ENCODE measurements around the gene WWOX.

The WWOX gene

GRCh38 chr16:78982096-78982744 lies 882.8 kb downstream of the WWOX start:
- no peak for DNase-seq (ENCODE audit: low read depth)
- no peak overlapping the region for H3K4me3 ChIP-seq (ENCODE audit: low read length)
- H3K4me1 ChIP-seq (ENCODE audit: control insufficient read depth, insufficient read depth, low read length): peaks cover 21% of the 10 kb centered on the region
- H3K36me3 ChIP-seq (ENCODE audit: control insufficient read depth, insufficient read depth, low read length, severe bottlenecking): no peaks in the 10 kb centered on the region
- H3K27me3 ChIP-seq (replicated peaks; ENCODE audit: control insufficient read depth, insufficient read depth, low read length): no peaks in the 10 kb centered on the region
- peak overlapping the region; percentile 0 for H3K9ac ChIP-seq (ENCODE audit: low read length)
- H3K9me3 ChIP-seq (ENCODE audit: control insufficient read depth, low read length): peaks cover 4% of the 10 kb centered on the region

GRCh38 chr16:78984324-78984723 lies 884.9 kb downstream of the WWOX start:
- Histone ChIP-seq H3K9me3 (ENCODE audit: control insufficient read depth, low read length) (peaks cover 4% of the 10 kb centered on the region), H3K9ac (ENCODE audit: low read length) (no peak overlapping the region), H3K4me3 (ENCODE audit: low read length) (no peak overlapping the region), H3K4me1 (ENCODE audit: control insufficient read depth, insufficient read depth, low read length) (peaks cover 21% of the 10 kb centered on the region), H3K27me3 (replicated peaks; ENCODE audit: control insufficient read depth, insufficient read depth, low read length) (no peaks in the 10 kb centered on the region), H3K36me3 (ENCODE audit: control insufficient read depth, insufficient read depth, low read length, severe bottlenecking) (no peaks in the 10 kb centered on the region)
- DNase-seq (ENCODE audit: low read depth): no peak

- no peaks in the 10 kb centered on the region for H3K27me3 ChIP-seq (replicated peaks; ENCODE audit: control insufficient read depth, insufficient read depth, low read length)
- peaks cover 21% of the 10 kb centered on the region for H3K4me1 ChIP-seq (ENCODE audit: control insufficient read depth, insufficient read depth, low read length)
- H3K9me3 ChIP-seq (ENCODE audit: control insufficient read depth, low read length): peaks cover 4% of the 10 kb centered on the region
- no peak overlapping the region for H3K9ac ChIP-seq (ENCODE audit: low read length)
- no peaks in the 10 kb centered on the region for H3K36me3 ChIP-seq (ENCODE audit: control insufficient read depth, insufficient read depth, low read length, severe bottlenecking)
- no peak for DNase-seq (ENCODE audit: low read depth)
- H3K4me3 ChIP-seq (ENCODE audit: low read length): peak overlapping the region; percentile 42
Measured at GRCh38 chr16:78984887-78985464, 885.5 kb downstream of the WWOX start.

- Histone ChIP-seq H3K4me3 (ENCODE audit: low read length) (no peak overlapping the region), H3K9ac (ENCODE audit: low read length) (no peak overlapping the region), H3K36me3 (ENCODE audit: control insufficient read depth, insufficient read depth, low read length, severe bottlenecking) (no peaks in the 10 kb centered on the region), H3K27me3 (replicated peaks; ENCODE audit: control insufficient read depth, insufficient read depth, low read length) (no peaks in the 10 kb centered on the region), H3K9me3 (ENCODE audit: control insufficient read depth, low read length) (peaks cover 4% of the 10 kb centered on the region), H3K4me1 (ENCODE audit: control insufficient read depth, insufficient read depth, low read length) (peaks cover 19% of the 10 kb centered on the region)
- DNase-seq (ENCODE audit: low read depth): no peak
Measured at GRCh38 chr16:78985716-78986605, 886.5 kb downstream of the WWOX start.

- DNase-seq (ENCODE audit: low read depth): no peak
- no peak overlapping the region for H3K9ac ChIP-seq (ENCODE audit: low read length)
- H3K36me3 ChIP-seq (ENCODE audit: control insufficient read depth, insufficient read depth, low read length, severe bottlenecking): no peaks in the 10 kb centered on the region
- H3K9me3 ChIP-seq (ENCODE audit: control insufficient read depth, low read length): peaks cover 4% of the 10 kb centered on the region
- H3K4me3 ChIP-seq (ENCODE audit: low read length): no peak overlapping the region
- H3K4me1 ChIP-seq (ENCODE audit: control insufficient read depth, insufficient read depth, low read length): peaks cover 10% of the 10 kb centered on the region
- H3K27me3 ChIP-seq (replicated peaks; ENCODE audit: control insufficient read depth, insufficient read depth, low read length): no peaks in the 10 kb centered on the region
Measured at GRCh38 chr16:78987666-78988065, 888.2 kb downstream of the WWOX start.

- Histone ChIP-seq H3K4me1 (ENCODE audit: control insufficient read depth, insufficient read depth, low read length) (peaks cover 10% of the 10 kb centered on the region), H3K4me3 (ENCODE audit: low read length) (no peak overlapping the region)
- DNase-seq (ENCODE audit: low read depth): no peak
Measured at GRCh38 chr16:78988361-78988969, 889.0 kb downstream of the WWOX start.

GRCh38 chr16:78990309-78990701 lies 890.9 kb downstream of the WWOX start:
- Histone ChIP-seq H3K9me3 (ENCODE audit: control insufficient read depth, low read length) (no peaks in the 10 kb centered on the region), H3K27me3 (replicated peaks; ENCODE audit: control insufficient read depth, insufficient read depth, low read length) (no peaks in the 10 kb centered on the region), H3K4me3 (ENCODE audit: low read length) (no peak overlapping the region), H3K4me1 (ENCODE audit: control insufficient read depth, insufficient read depth, low read length) (peaks cover under 1% of the 10 kb centered on the region), H3K9ac (ENCODE audit: low read length) (no peak overlapping the region), H3K36me3 (ENCODE audit: control insufficient read depth, insufficient read depth, low read length, severe bottlenecking) (no peaks in the 10 kb centered on the region)
- no peak for DNase-seq (ENCODE audit: low read depth)

More at GRCh38 chr16:78988361-78988969, 889.0 kb downstream of the WWOX start:
- Histone ChIP-seq H3K36me3 (ENCODE audit: control insufficient read depth, insufficient read depth, low read length, severe bottlenecking) (no peaks in the 10 kb centered on the region), H3K27me3 (replicated peaks; ENCODE audit: control insufficient read depth, insufficient read depth, low read length) (no peaks in the 10 kb centered on the region), H3K9me3 (ENCODE audit: control insufficient read depth, low read length) (peaks cover 2% of the 10 kb centered on the region), H3K9ac (ENCODE audit: low read length) (no peak overlapping the region)

- Histone ChIP-seq H3K27me3 (replicated peaks; ENCODE audit: control insufficient read depth, insufficient read depth, low read length) (no peaks in the 10 kb centered on the region), H3K9me3 (ENCODE audit: control insufficient read depth, low read length) (no peaks in the 10 kb centered on the region), H3K4me1 (ENCODE audit: control insufficient read depth, insufficient read depth, low read length) (no peaks in the 10 kb centered on the region), H3K4me3 (ENCODE audit: low read length) (no peak overlapping the region), H3K9ac (ENCODE audit: low read length) (no peak overlapping the region), H3K36me3 (ENCODE audit: control insufficient read depth, insufficient read depth, low read length, severe bottlenecking) (no peaks in the 10 kb centered on the region)
- DNase-seq (ENCODE audit: low read depth): no peak
Measured at GRCh38 chr16:78992001-78992400, 892.5 kb downstream of the WWOX start.

- H3K4me3 ChIP-seq (ENCODE audit: low read length): no peak overlapping the region
- H3K9me3 ChIP-seq (ENCODE audit: control insufficient read depth, low read length): no peaks in the 10 kb centered on the region
- H3K4me1 ChIP-seq (ENCODE audit: control insufficient read depth, insufficient read depth, low read length): no peaks in the 10 kb centered on the region
- no peaks in the 10 kb centered on the region for H3K27me3 ChIP-seq (replicated peaks; ENCODE audit: control insufficient read depth, insufficient read depth, low read length)
- DNase-seq (ENCODE audit: low read depth): no peak
- no peak overlapping the region for H3K9ac ChIP-seq (ENCODE audit: low read length)
- no peaks in the 10 kb centered on the region for H3K36me3 ChIP-seq (ENCODE audit: control insufficient read depth, insufficient read depth, low read length, severe bottlenecking)
Measured at GRCh38 chr16:78993346-78993745, 893.9 kb downstream of the WWOX start.

- Histone ChIP-seq H3K4me3 (ENCODE audit: low read length) (no peak overlapping the region), H3K36me3 (ENCODE audit: control insufficient read depth, insufficient read depth, low read length, severe bottlenecking) (no peaks in the 10 kb centered on the region), H3K9ac (ENCODE audit: low read length) (no peak overlapping the region), H3K4me1 (ENCODE audit: control insufficient read depth, insufficient read depth, low read length) (no peaks in the 10 kb centered on the region), H3K27me3 (replicated peaks; ENCODE audit: control insufficient read depth, insufficient read depth, low read length) (no peaks in the 10 kb centered on the region), H3K9me3 (ENCODE audit: control insufficient read depth, low read length) (no peaks in the 10 kb centered on the region)
- no peak for DNase-seq (ENCODE audit: low read depth)
Measured at GRCh38 chr16:78994135-78994745, 894.8 kb downstream of the WWOX start.

GRCh38 chr16:78995441-78995840 lies 896.0 kb downstream of the WWOX start:
- Histone ChIP-seq H3K9me3 (ENCODE audit: control insufficient read depth, low read length) (no peaks in the 10 kb centered on the region), H3K36me3 (ENCODE audit: control insufficient read depth, insufficient read depth, low read length, severe bottlenecking) (no peaks in the 10 kb centered on the region), H3K4me1 (ENCODE audit: control insufficient read depth, insufficient read depth, low read length) (no peaks in the 10 kb centered on the region), H3K4me3 (ENCODE audit: low read length) (no peak overlapping the region), H3K9ac (ENCODE audit: low read length) (no peak overlapping the region), H3K27me3 (replicated peaks; ENCODE audit: control insufficient read depth, insufficient read depth, low read length) (no peaks in the 10 kb centered on the region)
- no peak for DNase-seq (ENCODE audit: low read depth)
